GM23338 (cell line): ENCODE measurements around the gene SLC35F6. TPM values are rescaled to one million over a fixed set of nuclear protein-coding genes. Genes with fewer than 3 reads are reported as not detected.

Experiments
- ATAC-seq: fragments of 200-7000 bp; cut with Tn5 transposase; 3 replicates; pipeline ENCODE4 v1.9.1; 2020
- DNase-seq: peaks from one replicate; pipeline ENCODE4 v3.0.0-alpha.2; 2015; ENCODE audit warnings: low spot score
- H2AFZ ChIP-seq: fragments of 200-600 bp; sonication (generic); 2 replicates; pipeline ENCODE4 v1.8.0; 2016; ENCODE audit warnings: antibody characterized with exemption, mild to moderate bottlenecking, moderate library complexity
- H3F3A ChIP-seq: fragments of 200-600 bp; sonication (generic); replicated peaks from 2 replicates; pipeline ENCODE4 v1.8.0; 2017; ENCODE audit warnings: antibody characterized with exemption, mixed run types, low read depth
- H3K27ac ChIP-seq: fragments of 200-600 bp; sonication (generic); 2 replicates; pipeline ENCODE4 v1.6.1; 2016; ENCODE audit warnings: low read depth
- H3K27me3 ChIP-seq: fragments of 200-600 bp; sonication (generic); 2 replicates; pipeline ENCODE4 v1.8.0; 2016; ENCODE audit warnings: mild to moderate bottlenecking, mixed run types, moderate library complexity; ENCODE audit not compliant: insufficient read depth
- H3K36me3 ChIP-seq: fragments of 200-600 bp; sonication (generic); 2 replicates; pipeline ENCODE4 v1.8.0; 2016; ENCODE audit warnings: mild to moderate bottlenecking; ENCODE audit not compliant: insufficient read depth
- H3K4me1 ChIP-seq: fragments of 200-600 bp; sonication (generic); 2 replicates; pipeline ENCODE4 v1.8.0; 2016; ENCODE audit warnings: mild to moderate bottlenecking, moderate library complexity; ENCODE audit not compliant: insufficient read depth
- H3K4me2 ChIP-seq: fragments of 200-600 bp; sonication (generic); 2 replicates; pipeline ENCODE4 v1.7.1; 2017; ENCODE audit warnings: mixed run types
- H3K4me3 ChIP-seq: fragments of 200-600 bp; sonication (generic); 2 replicates; pipeline ENCODE4 v1.6.1; 2016; ENCODE audit warnings: mixed run types
- H3K79me2 ChIP-seq: fragments of 200-600 bp; sonication (generic); replicated peaks from 2 replicates; pipeline ENCODE4 v1.8.0; 2017; ENCODE audit warnings: mild to moderate bottlenecking; ENCODE audit not compliant: insufficient read depth
- H3K9me2 ChIP-seq: fragments of 200-600 bp; sonication (generic); 2 replicates; pipeline ENCODE4 v1.8.0; 2017; ENCODE audit not compliant: insufficient read depth
- H4K20me1 ChIP-seq: fragments of 200-600 bp; sonication (generic); replicated peaks from 2 replicates; pipeline ENCODE4 v1.8.0; 2017; ENCODE audit warnings: mild to moderate bottlenecking; ENCODE audit not compliant: insufficient read depth
- H3K27ac Mint-ChIP-seq: 2 replicates; pipeline ENCODE4 v1.8.0; 2020; ENCODE audit warnings: inconsistent platforms, mild to moderate bottlenecking, moderate library complexity, mixed read lengths
- H3K27me3 Mint-ChIP-seq: 3 replicates; pipeline ENCODE4 v1.8.0; 2022; ENCODE audit warnings: low read depth, mild to moderate bottlenecking, moderate library complexity, mixed read lengths, inconsistent platforms; ENCODE audit not compliant: insufficient read depth, poor library complexity
- H3K36me3 Mint-ChIP-seq: 3 replicates; pipeline ENCODE4 v1.8.0; 2021; ENCODE audit warnings: low read depth, mild to moderate bottlenecking, inconsistent platforms, moderate library complexity, mixed read lengths
- H3K4me1 Mint-ChIP-seq: 3 replicates; pipeline ENCODE4 v1.8.0; 2020; ENCODE audit warnings: mild to moderate bottlenecking, inconsistent platforms, mixed read lengths
- H3K4me3 Mint-ChIP-seq: 3 replicates; pipeline ENCODE4 v1.8.0; 2021; ENCODE audit warnings: moderate library complexity, mild to moderate bottlenecking, inconsistent platforms, mixed read lengths
- H3K9me3 Mint-ChIP-seq: 3 replicates; pipeline ENCODE4 v1.8.0; 2020; ENCODE audit warnings: moderate library complexity, mild to moderate bottlenecking, inconsistent platforms, mixed read lengths
- CREB1 ChIP-seq: fragments of 250-450 bp; sonication (Bioruptor Pico); IDR thresholded peaks from 2 replicates; pipeline ENCODE4 v1.5.0; 2020; ENCODE audit warnings: low read depth, mild to moderate bottlenecking, moderate library complexity
- CTCF ChIP-seq, 2 experiments: fragments of 200-600 bp in 1 of 2; sonication (generic) in 1 of 2; conservative IDR thresholded peaks; 2 replicates each; pipeline versions ENCODE4 v1.5.1 to v1.6.1; 2016 to 2017; ENCODE audit warnings: antibody characterized with exemption in 2 of 2, low read depth in 2 of 2, mild to moderate bottlenecking in 2 of 2, moderate library complexity in 1 of 2
- ETS1 ChIP-seq: IDR thresholded peaks from 2 replicates; pipeline ENCODE4 v1.6.1; 2016; ENCODE audit warnings: antibody characterized with exemption
- EZH2 ChIP-seq: fragments of 200-600 bp; sonication (generic); IDR thresholded peaks from one replicate; pipeline ENCODE4 v1.8.0; 2017; ENCODE audit warnings: antibody characterized with exemption, mild to moderate bottlenecking, low read depth; ENCODE audit not compliant: unreplicated experiment
- EZH2phosphoT487 ChIP-seq: fragments of 200-600 bp; sonication (generic); IDR thresholded peaks from one replicate; pipeline ENCODE4 v1.8.1; 2018; ENCODE audit warnings: antibody characterized with exemption; ENCODE audit not compliant: unreplicated experiment
- JUNB ChIP-seq: IDR thresholded peaks from one replicate; pipeline ENCODE4 v1.6.1; 2016; ENCODE audit warnings: antibody characterized with exemption; ENCODE audit not compliant: unreplicated experiment
- NANOG ChIP-seq: IDR thresholded peaks from 2 replicates; pipeline ENCODE4 v1.6.1; 2016; ENCODE audit warnings: antibody characterized with exemption, borderline replicate concordance
- POLR2AphosphoS5 ChIP-seq: IDR thresholded peaks from 2 replicates; pipeline ENCODE4 v1.6.1; 2016; ENCODE audit warnings: antibody characterized with exemption, low read depth
- REST ChIP-seq: IDR thresholded peaks from one replicate; pipeline ENCODE4 v1.6.1; 2018; ENCODE audit warnings: antibody characterized with exemption; ENCODE audit not compliant: unreplicated experiment
- STAT1 ChIP-seq: IDR thresholded peaks from one replicate; pipeline ENCODE4 v1.6.1; 2016; ENCODE audit warnings: antibody characterized with exemption; ENCODE audit not compliant: unreplicated experiment
- ZNF114 ChIP-seq: fragments of 250-450 bp; sonication (Bioruptor Pico); IDR thresholded peaks from 2 replicates; pipeline ENCODE4 v1.5.0; 2020; ENCODE audit warnings: mild to moderate bottlenecking, moderate library complexity
- ZNF331 ChIP-seq: fragments of 250-450 bp; sonication (Bioruptor Pico); IDR thresholded peaks from 2 replicates; pipeline ENCODE4 v1.5.0; 2020; ENCODE audit warnings: low read depth, mild to moderate bottlenecking, moderate library complexity
- ZNF462 ChIP-seq: fragments of 250-450 bp; sonication (Bioruptor Pico); IDR thresholded peaks from 2 replicates; pipeline ENCODE4 v1.5.0; 2020; ENCODE audit warnings: mild to moderate bottlenecking, moderate library complexity
- polyA plus RNA-seq: library from polyadenylated mRNA; unstranded; fragments of >200 nt; fragmentation: Nextera tagmentation; extraction: Ambion mirVana; gene quantifications from 2 replicates; pipeline ENCODE4 v1.2.1, GENCODE V29; 2016
- total RNA-seq: library from RNA; depleted of rRNA; stranded (reverse); fragments of >200 nt; shearing (Covaris generic); gene quantifications from 2 replicates; pipeline ENCODE4 v1.2.3, GENCODE V29; 2014

The SLC35F6 gene
- total and polyA plus RNA-seq, 2 experiments from 2014 or later: 6.0 to 15.0 TPM

GRCh38 chr2:26801796-26802195 is 37.7 kb downstream of the SLC35F6 start:
- Mint-ChIP-seq H3K9me3 (no peaks in the 10 kb centered on the region), H3K4me1 (no peaks in the 10 kb centered on the region), H3K4me3 (no peak overlapping the region), H3K27ac (no peak overlapping the region), H3K36me3 (peaks cover 14% of the 10 kb centered on the region; the same call in 2 of the 3 replicates), H3K27me3 (peaks cover 1% of the 10 kb centered on the region)
- Histone ChIP-seq H3K4me1 (no peaks in the 10 kb centered on the region), H3K4me3 (no peak overlapping the region), H3K79me2 (no peaks in the 10 kb centered on the region), H3K27ac (no peak overlapping the region), H4K20me1 (no peaks in the 10 kb centered on the region), H3K4me2 (no peak overlapping the region), H3F3A (no peaks in the 10 kb centered on the region), H2AFZ (no peak overlapping the region), H3K27me3 (no peaks in the 10 kb centered on the region), H3K9me2 (peaks cover 3% of the 10 kb centered on the region; the same call in 1 of the 2 replicates), H3K36me3 (peaks cover 5% of the 10 kb centered on the region)
- DNase-seq: no peak
- ATAC-seq: no peak
- no peak for TF ChIP-seq NANOG
- no peak for TF ChIP-seq EZH2
- no peak for TF ChIP-seq EZH2phosphoT487
- TF ChIP-seq ZNF462 (CRISPR knock-in tag): no peak
- no peak for TF ChIP-seq ETS1
- no peak for TF ChIP-seq ZNF114 (CRISPR knock-in tag)
- no peak for TF ChIP-seq CTCF (conservative IDR thresholded peaks at IDR 0.05; ENCODE audit: low read depth in 2 of 2)
- no peak for TF ChIP-seq ZNF331 (CRISPR knock-in tag)
- TF ChIP-seq CREB1 (CRISPR knock-in tag): no peak
- TF ChIP-seq JUNB: no peak
- TF ChIP-seq STAT1: no peak
- TF ChIP-seq POLR2AphosphoS5: no peak
- no peak for TF ChIP-seq REST
